ENCODE measurements around the gene MGLL. TPM values are rescaled to one million over a fixed set of nuclear protein-coding genes. Genes with fewer than 3 reads are reported as not detected.

The MGLL gene
- total and polyA plus RNA-seq, 2 donors (not counting 1 experiment from before 2014, with no cell fraction given) = 1.7 to 6.9 TPM

GRCh38 chr3:127687228-127687737, 135.0 kb downstream of the MGLL start:
- H3K79me2 ChIP-seq (ENCODE audit: control insufficient read depth, insufficient read depth, low read length) = no peaks in the 10 kb centered on the region
- 98% methylated on average over 2 of the region's 2 CpGs for WGBS (ENCODE audit: insufficient coverage)
- POLR2A ChIA-PET = no interaction called here
- ATAC-seq (ENCODE audit: low read depth) = no peak
- no peak overlapping the region for H3K27ac Mint-ChIP-seq
- no peak overlapping the region for H3K4me3 ChIP-seq (ENCODE audit: control extremely low read depth in 1 of 5, extremely low read depth in 1 of 5, insufficient read depth in 1 of 5, low read depth in 2 of 5, low read length in 4 of 5)
- no peak overlapping the region for H3K4me2 ChIP-seq (replicated peaks; ENCODE audit: low read depth, low read length, poor library complexity, severe bottlenecking)
- peaks cover 23% of the 10 kb centered on the region for H3K4me1 Mint-ChIP-seq
- TF ChIP-seq EZH2 (IDR thresholded peaks at IDR 0.05; ENCODE audit: borderline replicate concordance, insufficient read depth, low read depth, low read length, poor library complexity, severe bottlenecking) (no peak), CTCF (IDR thresholded peaks at IDR 0.05) (peak; percentile 16)
- H3K27ac ChIP-seq (ENCODE audit: low read length in 2 of 2) = no peak overlapping the region
- H3K9ac ChIP-seq (ENCODE audit: low read length) = no peak overlapping the region
- intact Hi-C loops (cut with micrococcal nuclease) = no loop called here
- no peaks in the 10 kb centered on the region for H3K36me3 ChIP-seq (replicated peaks in 1 of 2; ENCODE audit: control extremely low read depth in 1 of 2, control insufficient read depth in 1 of 2, extremely low read depth in 1 of 2, insufficient read depth in 2 of 2, low read length in 1 of 2)
- no peak overlapping the region for H2AFZ ChIP-seq (ENCODE audit: insufficient read depth, low read depth, low read length, poor library complexity, severe bottlenecking)
- no peaks in the 10 kb centered on the region for H4K20me1 ChIP-seq (ENCODE audit: control insufficient read depth, insufficient read depth, low read length, poor library complexity, severe bottlenecking)
- no peak overlapping the region for H3K4me3 Mint-ChIP-seq
- no peaks in the 10 kb centered on the region for H3K27me3 Mint-ChIP-seq
- peaks cover 0 to 6% (median 1%) of the 10 kb centered on the region in 4 experiments for H3K27me3 ChIP-seq (replicated peaks in 1 of 4; ENCODE audit: control extremely low read depth in 1 of 4, control insufficient read depth in 3 of 4, insufficient read depth in 4 of 4, low read length in 3 of 4)
- H3K9me3 Mint-ChIP-seq (ENCODE audit: insufficient read depth) = no peaks in the 10 kb centered on the region
- CTCF ChIA-PET = no interaction called here
- DNase-seq = no peak
- H3K4me1 ChIP-seq (ENCODE audit: control insufficient read depth in 2 of 2, insufficient read depth in 2 of 2, low read length in 2 of 2) = peaks cover 6 to 13% of the 10 kb centered on the region in 2 donors
- peaks cover 0 to 6% (median 2%) of the 10 kb centered on the region in 3 donors for H3K9me3 ChIP-seq (ENCODE audit: control extremely low read depth in 1 of 3, control insufficient read depth in 2 of 3, insufficient read depth in 1 of 3, low read length in 2 of 3)

GRCh38 chr3:127686512-127686894, 135.8 kb downstream of the MGLL start:
- peaks cover 0 to 13% (median 5%) of the 10 kb centered on the region in 3 donors for H3K9me3 ChIP-seq (ENCODE audit: control extremely low read depth in 1 of 3, control insufficient read depth in 2 of 3, insufficient read depth in 1 of 3, low read length in 2 of 3)
- no peak overlapping the region for H3K4me3 ChIP-seq (ENCODE audit: control extremely low read depth in 1 of 5, extremely low read depth in 1 of 5, insufficient read depth in 1 of 5, low read depth in 2 of 5, low read length in 4 of 5)
- peaks cover 9 to 17% of the 10 kb centered on the region in 2 donors for H3K4me1 ChIP-seq (ENCODE audit: control insufficient read depth in 2 of 2, insufficient read depth in 2 of 2, low read length in 2 of 2)
- no peak overlapping the region for H3K9ac ChIP-seq (ENCODE audit: low read length)
- Mint-ChIP-seq H3K9me3 (ENCODE audit: insufficient read depth) (no peaks in the 10 kb centered on the region), H3K4me1 (peaks cover 22% of the 10 kb centered on the region), H3K4me3 (no peak overlapping the region), H3K27me3 (no peaks in the 10 kb centered on the region), H3K27ac (no peak overlapping the region)
- H3K36me3 ChIP-seq (replicated peaks in 1 of 2; ENCODE audit: control extremely low read depth in 1 of 2, control insufficient read depth in 1 of 2, extremely low read depth in 1 of 2, insufficient read depth in 2 of 2, low read length in 1 of 2) = no peaks in the 10 kb centered on the region
- no peaks in the 10 kb centered on the region for H4K20me1 ChIP-seq (ENCODE audit: control insufficient read depth, insufficient read depth, low read length, poor library complexity, severe bottlenecking)
- no peak for TF ChIP-seq CTCF (IDR thresholded peaks at IDR 0.05)
- no peak for TF ChIP-seq EZH2 (IDR thresholded peaks at IDR 0.05; ENCODE audit: borderline replicate concordance, insufficient read depth, low read depth, low read length, poor library complexity, severe bottlenecking)
- H3K4me2 ChIP-seq (replicated peaks; ENCODE audit: low read depth, low read length, poor library complexity, severe bottlenecking) = no peak overlapping the region
- ChIA-PET POLR2A (no interaction called here), CTCF (no interaction called here)
- H2AFZ ChIP-seq (ENCODE audit: insufficient read depth, low read depth, low read length, poor library complexity, severe bottlenecking) = no peak overlapping the region
- peaks cover 0 to 6% (median 1%) of the 10 kb centered on the region in 4 experiments for H3K27me3 ChIP-seq (replicated peaks in 1 of 4; ENCODE audit: control extremely low read depth in 1 of 4, control insufficient read depth in 3 of 4, insufficient read depth in 4 of 4, low read length in 3 of 4)
- no peak for DNase-seq
- H3K27ac ChIP-seq (ENCODE audit: low read length in 2 of 2) = no peak overlapping the region
- ATAC-seq (ENCODE audit: low read depth) = no peak
- intact Hi-C loops (cut with micrococcal nuclease) = no loop called here
- no peaks in the 10 kb centered on the region for H3K79me2 ChIP-seq (ENCODE audit: control insufficient read depth, insufficient read depth, low read length)
